Heart left ventricle (tissue), 16 donors: ENCODE results near the gene FCN3. TPM values are rescaled to one million over a fixed set of nuclear protein-coding genes. Genes with fewer than 3 reads are reported as not detected.
"Not testable (repeated sequence)": the region's sequence is repeated elsewhere in the genome, so short reads cannot be mapped to it uniquely, and the experiment has no call there.

ENCODE experiments used
- ATAC-seq, 4 donors: fragments of 200-7000 bp; cut with Tn5 transposase; one replicate each; pipeline ENCODE4 v1.9.1; 2020 to 2022; ENCODE audit warnings: moderate library complexity in 4 of 4, mild to moderate bottlenecking in 3 of 4, moderate number of reproducible peaks in 1 of 4
- DNase-seq, 5 donors: peaks; one replicate each; pipeline ENCODE4 v3.0.0-alpha.2; 2020
- H3K27ac ChIP-seq, 12 donors: fragments of 200-600 bp; sonication (generic) in 4 of 12; one replicate each; pipeline versions ENCODE4 v1.5.0 to v1.8.0; 2016 to 2022; ENCODE audit warnings: mild to moderate bottlenecking in 2 of 12
- H3K27me3 ChIP-seq, 9 donors: fragments of 200-600 bp; sonication (generic) in 2 of 9; one replicate each; pipeline versions ENCODE4 v1.5.1 to v1.8.0; 2016 to 2022; ENCODE audit warnings: mild to moderate bottlenecking in 3 of 9
- H3K36me3 ChIP-seq, 9 donors: fragments of 200-600 bp; sonication (generic) in 2 of 9; one replicate each; pipeline versions ENCODE4 v1.5.0 to v1.8.0; 2018 to 2022; ENCODE audit warnings: mild to moderate bottlenecking in 2 of 9
- H3K4me1 ChIP-seq, 12 donors: fragments of 200-600 bp; sonication (generic) in 4 of 12; one replicate each; pipeline versions ENCODE4 v1.5.0 to v1.8.0; 2016 to 2022; ENCODE audit warnings: mild to moderate bottlenecking in 3 of 12
- H3K4me3 ChIP-seq, 12 donors: fragments of 200-600 bp; sonication (generic) in 4 of 12; one replicate each; pipeline versions ENCODE4 v1.5.0 to v1.8.0; 2017 to 2022; ENCODE audit warnings: mild to moderate bottlenecking in 9 of 12, moderate library complexity in 4 of 12
- H3K9me3 ChIP-seq, 12 donors: fragments of 200-600 bp; sonication (generic) in 4 of 12; one replicate each; pipeline versions ENCODE4 v1.5.0 to v1.8.0; 2016 to 2022; ENCODE audit warnings: mild to moderate bottlenecking in 1 of 12
- CTCF ChIP-seq, 12 donors: fragments of 200-600 bp; sonication (generic) in 4 of 12; IDR thresholded peaks; one replicate each; pipeline versions ENCODE4 v1.5.0 to v1.8.0; 2018 to 2022; ENCODE audit warnings: antibody characterized with exemption in 12 of 12, mild to moderate bottlenecking in 5 of 12
- POLR2A ChIP-seq, 2 donors: fragments of 450-650 bp; IDR thresholded peaks; one replicate each; pipeline ENCODE4 v1.6.1; 2017; ENCODE audit warnings: antibody characterized with exemption in 2 of 2, mild to moderate bottlenecking in 2 of 2, moderate library complexity in 2 of 2
- WGBS, 4 donors: extraction: QIAGEN DNeasy Blood & Tissue Kit in 2 of 4; methylation state at CpG; one replicate each; pipeline versions ENCODE4 v1.1.5 to v1.1.7; 2013 to 2018; 5-methylcytosine and 5-hydroxymethylcytosine counted together
- intact Hi-C, 10 donors: fragments of 100-400 bp; cut with DNase I; formaldehyde crosslinking; loops; one replicate each; pipeline versions ENCODE4 v1.11.1 to v1.14.2; 2022
- polyA plus RNA-seq, 2 donors: library from polyadenylated mRNA; stranded (reverse); fragments of 200-250 nt; gene quantifications; one replicate each; pipeline ENCODE4 v1.2.3, GENCODE V29; 2013
- total RNA-seq, 9 donors: library from RNA; depleted of rRNA in 2 of 9; stranded (reverse); fragments of >200 nt in 2 of 9; fragmentation: NEBNext Ultra II Directional in 3 of 9; extraction: Animal tissue kit (Norgen Biotek cat#: 25700) in 3 of 9; gene quantifications; one replicate each; pipeline versions ENCODE4 v1.1.0 to v1.2.4, GENCODE V29; 2016 to 2023
- donor health status: ischemic (EF 13 %, LVEDD 7.1; RV severe dilation, severe dysfunction).
- donor health status: healthy with polysubstance abuse.
- donor health status: DM: no; HTN: yes; CAD: no.
- donor health status: DM: no; HTN: no; CAD: no.
- donor health status: ischemic (EF 25% LVEDD 6.9; RV normal size, moderate dysfunction).
- donor health status: ischemic (EF 25% LVEDD 5.7; RV mildly dilated, moderate dysfunction).
- donor health status: healthy.
- donor health status: DM: yes; HTN: yes; CAD: no.
- donor health status: ischemic (EF 35%, LVEDD 5.7; RV mildly dilated, moderate dysfunction).
- donor health status: nonischemic (EF 11% LVEDD 7.7; RV severe dilation, severe dysfunction).
- donor health status: DM: yes; HTN: yes; CAD: no.
- donor health status: PGD.
- donor health status: ischemic (EF 29% LVEDD 5.4; RV normal size, mild dysfunction).
- donor health status: nonischemic (EF 23%, LVEDD 6.1; RV moderate dilation, normal function).

The FCN3 gene
- total and polyA plus RNA-seq, 11 donors, result 2.4 to 141 (median 35.4) TPM

GRCh38 chr1:27406362-27406680 lies 31.7 kb upstream of the FCN3 start:
- peaks cover 25 to 62% (median 57%) of the 10 kb centered on the region in 12 donors for H3K4me1 ChIP-seq
- peak in 1 of 4 donors; percentile 3 for ATAC-seq
- DNase-seq, result no peak
- no peaks in the 10 kb centered on the region for H3K27me3 ChIP-seq
- H3K9me3 ChIP-seq, result no peaks in the 10 kb centered on the region
- TF ChIP-seq CTCF (IDR thresholded peaks at IDR 0.05), result no peak
- TF ChIP-seq POLR2A (IDR thresholded peaks at IDR 0.05), result no peak
- intact Hi-C loops, result loop anchor here in 4 of 10 donors (5.0 to 10.0 kb wide), 4 partner anchors 118 to 258 kb away; partner anchors contain the start of gene AHDC1 (in 1 of the 4)
- no peak overlapping the region for H3K4me3 ChIP-seq
- 43 to 65% (median 52%) methylated on average over 4 of the region's 4 CpGs for WGBS, 4 donors
- peaks cover 0 to 54% (median 48%) of the 10 kb centered on the region in 9 donors for H3K36me3 ChIP-seq
- peak overlapping the region; percentile 76 to 87 (median 85) for H3K27ac ChIP-seq

- 50 to 69% (median 54%) methylated on average over 9 to 17 of the region's 18 CpGs for WGBS, 4 donors
- H3K27me3 ChIP-seq, H3K9me3 ChIP-seq, H3K4me3 ChIP-seq, DNase-seq: not testable (repeated sequence)
- H3K27ac ChIP-seq, result peak overlapping the region; percentile 76 to 87 (median 85)
- intact Hi-C loops, result loop anchor here in 4 of 10 donors (2.0 to 10.0 kb wide), 5 partner anchors 119 to 259 kb away; partner anchors contain the start of gene AHDC1 (in 2 of the 4)
- H3K36me3 ChIP-seq, result peaks cover 0 to 49% (median 43%) of the 10 kb centered on the region in 9 donors
- TF ChIP-seq CTCF (IDR thresholded peaks at IDR 0.05), result peak in 6 of 12 donors; percentile 23 to 38 (median 26)
- peak in 3 of 4 donors; percentile 5 to 19 (median 14) for ATAC-seq
- peaks cover 27 to 67% (median 60%) of the 10 kb centered on the region in 12 donors for H3K4me1 ChIP-seq
These were observed 31.2 kb upstream of the FCN3 start for GRCh38 chr1:27405598-27406361.

GRCh38 chr1:27405074-27405473 lies 30.4 kb upstream of the FCN3 start:
- Histone ChIP-seq H3K4me1 (peaks cover 27 to 74% (median 64%) of the 10 kb centered on the region in 12 donors), H3K4me3 (no peak overlapping the region), H3K27ac (peak overlapping the region; percentile 76 to 87 (median 85)), H3K36me3 (peaks cover 0 to 42% (median 36%) of the 10 kb centered on the region in 9 donors), H3K9me3 (no peaks in the 10 kb centered on the region), H3K27me3 (no peaks in the 10 kb centered on the region)
- TF ChIP-seq POLR2A (IDR thresholded peaks at IDR 0.05) (no peak), CTCF (IDR thresholded peaks at IDR 0.05) (peak in 1 of 12 donors; percentile 10)
- peak; percentile 3 to 52 (median 26) for ATAC-seq
- intact Hi-C loops, result loop anchor here in 4 of 10 donors (2.0 to 10.0 kb wide), 5 partner anchors 120 to 260 kb away; partner anchors contain the start of gene AHDC1 (in 2 of the 4)
- WGBS, 4 donors, result 24 to 39% (median 34%) methylated on average over 3 to 13 of the region's 13 CpGs
- DNase-seq, result peak; percentile 67 to 81 (median 75)

GRCh38 chr1:27403931-27404330 lies 29.3 kb upstream of the FCN3 start:
- H3K9me3 ChIP-seq, result no peaks in the 10 kb centered on the region
- peaks cover 0 to 30% (median 24%) of the 10 kb centered on the region in 9 donors for H3K36me3 ChIP-seq
- DNase-seq (no peak), ATAC-seq (peak in 1 of 4 donors; percentile 3)
- H3K27ac ChIP-seq, result peak overlapping the region; percentile 76 to 87 (median 85)
- no peak overlapping the region for H3K4me3 ChIP-seq
- no peak for TF ChIP-seq POLR2A (IDR thresholded peaks at IDR 0.05)
- TF ChIP-seq CTCF (IDR thresholded peaks at IDR 0.05), result no peak
- H3K27me3 ChIP-seq, result no peaks in the 10 kb centered on the region
- intact Hi-C loops, result loop anchor here in 9 of 10 donors (2.0 to 10.0 kb wide), 7 partner anchors 121 to 261 kb away; partner anchors contain the start of gene AHDC1 (in 6 of the 9)
- H3K4me1 ChIP-seq, result peaks cover 27 to 85% (median 74%) of the 10 kb centered on the region in 12 donors
